Rectal smooth muscle tissue (tissue), 1 donor: Measurements from ENCODE around the gene CCDC141.
"Not testable (repeated sequence)": the region's sequence is repeated elsewhere in the genome, so short reads cannot be mapped to it uniquely, and the experiment has no call there.

Experiments used
- H3K27ac ChIP-seq: one replicate; pipeline ENCODE4 v1.7.0; 2013; ENCODE audit warnings: low read depth, low read length, inconsistent platforms
- H3K27me3 ChIP-seq: one replicate; pipeline ENCODE4 v1.7.0; 2013; ENCODE audit warnings: low read length; ENCODE audit not compliant: control insufficient read depth, insufficient read depth
- H3K36me3 ChIP-seq: one replicate; pipeline ENCODE4 v1.7.0; 2013; ENCODE audit warnings: low read length; ENCODE audit not compliant: control insufficient read depth, insufficient read depth
- H3K4me1 ChIP-seq: one replicate; pipeline ENCODE4 v1.7.0; 2013; ENCODE audit warnings: low read length; ENCODE audit not compliant: control insufficient read depth, insufficient read depth
- H3K4me3 ChIP-seq: one replicate; pipeline ENCODE4 v1.7.0; 2013; ENCODE audit warnings: low read length
- H3K9ac ChIP-seq: one replicate; pipeline ENCODE4 v1.7.0; 2013; ENCODE audit warnings: low read length

Gene CCDC141

GRCh38 chr2:179022685-179023084 is 27.3 kb downstream of the CCDC141 start:
- Histone ChIP-seq H3K27me3 (no peaks in the 10 kb centered on the region), H3K9ac (no peak overlapping the region), H3K36me3 (no peaks in the 10 kb centered on the region), H3K4me3 (no peak overlapping the region), H3K27ac (no peak overlapping the region), H3K4me1 (no peaks in the 10 kb centered on the region)

- Histone ChIP-seq H3K27me3 (no peaks in the 10 kb centered on the region), H3K27ac (no peak overlapping the region), H3K4me1 (no peaks in the 10 kb centered on the region), H3K9ac (no peak overlapping the region), H3K36me3 (no peaks in the 10 kb centered on the region), H3K4me3 (no peak overlapping the region)
Observed at GRCh38 chr2:179021258-179021657, 28.7 kb downstream of the CCDC141 start.

GRCh38 chr2:179020156-179020750 is 29.7 kb downstream of the CCDC141 start:
- H3K36me3 ChIP-seq, result no peaks in the 10 kb centered on the region
- no peak overlapping the region for H3K4me3 ChIP-seq
- no peaks in the 10 kb centered on the region for H3K27me3 ChIP-seq
- H3K27ac ChIP-seq, result no peak overlapping the region
- H3K9ac ChIP-seq, result no peak overlapping the region
- no peaks in the 10 kb centered on the region for H3K4me1 ChIP-seq

- Histone ChIP-seq H3K27ac (no peak overlapping the region), H3K4me3 (no peak overlapping the region), H3K27me3 (no peaks in the 10 kb centered on the region), H3K36me3 (no peaks in the 10 kb centered on the region), H3K9ac (no peak overlapping the region), H3K4me1 (no peaks in the 10 kb centered on the region)
Observed at GRCh38 chr2:179019260-179019659, 30.7 kb downstream of the CCDC141 start.

GRCh38 chr2:179017773-179018357 is 32.1 kb downstream of the CCDC141 start:
- Histone ChIP-seq H3K4me3 (no peak overlapping the region), H3K36me3 (no peaks in the 10 kb centered on the region), H3K27ac (no peak overlapping the region), H3K27me3 (no peaks in the 10 kb centered on the region), H3K4me1 (no peaks in the 10 kb centered on the region), H3K9ac (no peak overlapping the region)

GRCh38 chr2:179014189-179014588 is 35.7 kb downstream of the CCDC141 start:
- not testable (repeated sequence) for H3K9ac ChIP-seq, H3K36me3 ChIP-seq, H3K4me1 ChIP-seq, H3K27ac ChIP-seq, H3K4me3 ChIP-seq, H3K27me3 ChIP-seq

GRCh38 chr2:179005976-179006375 is 44.0 kb downstream of the CCDC141 start:
- H3K36me3 ChIP-seq, result no peaks in the 10 kb centered on the region
- no peak overlapping the region for H3K4me3 ChIP-seq
- H3K27me3 ChIP-seq, result no peaks in the 10 kb centered on the region
- no peak overlapping the region for H3K27ac ChIP-seq
- no peak overlapping the region for H3K9ac ChIP-seq
- H3K4me1 ChIP-seq, result no peaks in the 10 kb centered on the region

- H3K36me3 ChIP-seq, result no peaks in the 10 kb centered on the region
- no peaks in the 10 kb centered on the region for H3K27me3 ChIP-seq
- H3K4me1 ChIP-seq, result no peaks in the 10 kb centered on the region
- H3K27ac ChIP-seq, result no peak overlapping the region
- no peak overlapping the region for H3K9ac ChIP-seq
- no peak overlapping the region for H3K4me3 ChIP-seq
Observed at GRCh38 chr2:178999476-178999875, 50.5 kb downstream of the CCDC141 start.

- no peaks in the 10 kb centered on the region for H3K4me1 ChIP-seq
- H3K27ac ChIP-seq, result no peak overlapping the region
- H3K27me3 ChIP-seq, result no peaks in the 10 kb centered on the region
- no peak overlapping the region for H3K9ac ChIP-seq
- no peak overlapping the region for H3K4me3 ChIP-seq
- no peaks in the 10 kb centered on the region for H3K36me3 ChIP-seq
Observed at GRCh38 chr2:178998539-178998938, 51.4 kb downstream of the CCDC141 start.

GRCh38 chr2:178997477-178997876 is 52.5 kb downstream of the CCDC141 start:
- no peak overlapping the region for H3K27ac ChIP-seq
- H3K9ac ChIP-seq, result no peak overlapping the region
- H3K36me3 ChIP-seq, result no peaks in the 10 kb centered on the region
- no peaks in the 10 kb centered on the region for H3K27me3 ChIP-seq
- no peaks in the 10 kb centered on the region for H3K4me1 ChIP-seq
- no peak overlapping the region for H3K4me3 ChIP-seq

GRCh38 chr2:178997067-178997466 is 52.9 kb downstream of the CCDC141 start:
- no peaks in the 10 kb centered on the region for H3K27me3 ChIP-seq
- no peaks in the 10 kb centered on the region for H3K36me3 ChIP-seq
- no peaks in the 10 kb centered on the region for H3K4me1 ChIP-seq
- no peak overlapping the region for H3K9ac ChIP-seq
- no peak overlapping the region for H3K4me3 ChIP-seq
- H3K27ac ChIP-seq, result no peak overlapping the region

GRCh38 chr2:178994264-178994663 is 55.7 kb downstream of the CCDC141 start:
- no peak overlapping the region for H3K9ac ChIP-seq
- H3K27me3 ChIP-seq, result no peaks in the 10 kb centered on the region
- H3K4me1 ChIP-seq, result no peaks in the 10 kb centered on the region
- H3K36me3 ChIP-seq, result no peaks in the 10 kb centered on the region
- no peak overlapping the region for H3K4me3 ChIP-seq
- H3K27ac ChIP-seq, result no peak overlapping the region

GRCh38 chr2:178993788-178994187 is 56.1 kb downstream of the CCDC141 start:
- H3K27me3 ChIP-seq, result no peaks in the 10 kb centered on the region
- H3K36me3 ChIP-seq, result no peaks in the 10 kb centered on the region
- H3K9ac ChIP-seq, result no peak overlapping the region
- H3K27ac ChIP-seq, result no peak overlapping the region
- no peak overlapping the region for H3K4me3 ChIP-seq
- no peaks in the 10 kb centered on the region for H3K4me1 ChIP-seq
